GM19455 (cell line): Measurements from ENCODE around the gene COG6.

Source experiments
- ATAC-seq: cut with Tn5 transposase; IDR thresholded peaks from one replicate; pipeline ENCODE4 v1.9.1; 2021; ENCODE audit not compliant: unreplicated experiment

The COG6 gene

DNA sequence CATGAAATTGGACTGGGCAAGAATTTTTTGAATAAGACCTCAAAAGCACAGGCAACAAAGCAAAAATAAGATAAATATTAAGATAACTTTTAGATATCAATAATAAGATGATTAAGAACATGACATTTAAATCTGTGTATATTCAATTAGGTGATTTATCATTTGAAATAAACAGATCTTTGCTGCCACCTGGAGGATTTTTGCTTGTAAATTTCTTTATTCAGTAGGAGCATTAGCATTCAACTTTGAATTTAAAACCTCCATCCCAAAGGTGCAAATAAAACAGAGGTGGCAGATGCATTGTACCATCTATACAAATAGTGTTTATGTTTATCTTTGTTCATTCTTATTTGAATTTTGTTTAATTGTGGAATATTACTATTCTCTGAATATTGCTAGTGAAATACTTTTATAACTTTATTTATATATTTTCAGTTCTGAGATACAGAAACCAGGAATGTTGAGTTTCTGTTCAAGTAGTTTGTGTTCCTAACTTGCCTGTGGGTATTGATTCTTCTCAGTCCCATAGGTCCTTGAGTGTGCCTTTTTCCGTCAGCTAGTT lies 20.9 kb downstream of the COG6 start:
- ATAC-seq, result no peak

GRCh38 chr13:39682310-39682709 lies 26.8 kb downstream of the COG6 start:
- ATAC-seq, result peak; percentile 34

- ATAC-seq, result peak; percentile 82
Measured at GRCh38 chr13:39682788-39683187, 27.3 kb downstream of the COG6 start.

DNA sequence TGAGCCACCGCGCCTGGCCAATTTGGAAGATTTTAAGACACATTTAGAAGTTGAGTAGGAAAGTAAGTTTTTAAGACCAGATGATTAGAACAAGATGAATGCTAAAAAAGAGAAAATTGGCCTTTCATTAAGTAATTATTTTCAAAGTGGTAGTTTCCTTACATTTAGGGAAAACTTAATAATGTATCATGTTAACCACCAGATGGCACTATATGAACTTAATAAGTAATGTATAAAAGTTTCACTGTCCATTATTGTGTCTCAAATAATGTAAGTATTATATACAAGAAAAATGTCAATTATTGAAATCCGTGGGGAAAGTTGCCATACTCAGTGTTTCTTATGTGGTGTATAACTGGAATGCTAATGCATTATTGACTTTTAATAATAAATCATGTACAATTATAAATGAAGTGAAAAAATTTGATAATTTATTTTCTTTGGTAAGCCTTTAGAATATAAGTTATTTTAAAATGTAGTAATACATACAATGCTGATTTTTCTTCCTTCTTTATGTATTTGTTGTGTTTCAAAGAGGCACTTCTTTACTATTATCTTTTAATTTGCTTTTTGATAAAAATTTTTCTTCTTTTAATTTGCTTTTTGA lies 29.2 kb downstream of the COG6 start:
- ATAC-seq, result no peak

- no peak for ATAC-seq
Measured at GRCh38 chr13:39685652-39686051, 30.2 kb downstream of the COG6 start.

DNA sequence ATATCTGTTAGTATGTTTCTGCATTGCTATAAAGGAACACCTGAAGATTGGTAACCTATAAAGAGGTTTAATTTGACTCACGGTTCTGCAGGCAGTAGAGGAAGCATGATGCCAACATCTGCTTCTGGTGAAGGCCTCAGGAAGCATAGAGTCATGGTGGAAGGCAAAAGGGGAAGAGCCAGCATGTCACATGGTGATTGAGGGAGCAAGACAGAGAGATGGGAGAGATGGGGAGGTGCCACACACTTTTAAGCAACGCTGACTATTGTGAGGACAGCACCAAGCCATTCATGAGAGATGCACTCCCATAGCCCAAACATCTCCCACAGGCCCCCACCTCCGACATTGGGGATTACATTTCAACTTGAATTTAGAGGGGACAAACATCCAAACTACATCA lies 32.8 kb downstream of the COG6 start:
- ATAC-seq, result no peak

DNA sequence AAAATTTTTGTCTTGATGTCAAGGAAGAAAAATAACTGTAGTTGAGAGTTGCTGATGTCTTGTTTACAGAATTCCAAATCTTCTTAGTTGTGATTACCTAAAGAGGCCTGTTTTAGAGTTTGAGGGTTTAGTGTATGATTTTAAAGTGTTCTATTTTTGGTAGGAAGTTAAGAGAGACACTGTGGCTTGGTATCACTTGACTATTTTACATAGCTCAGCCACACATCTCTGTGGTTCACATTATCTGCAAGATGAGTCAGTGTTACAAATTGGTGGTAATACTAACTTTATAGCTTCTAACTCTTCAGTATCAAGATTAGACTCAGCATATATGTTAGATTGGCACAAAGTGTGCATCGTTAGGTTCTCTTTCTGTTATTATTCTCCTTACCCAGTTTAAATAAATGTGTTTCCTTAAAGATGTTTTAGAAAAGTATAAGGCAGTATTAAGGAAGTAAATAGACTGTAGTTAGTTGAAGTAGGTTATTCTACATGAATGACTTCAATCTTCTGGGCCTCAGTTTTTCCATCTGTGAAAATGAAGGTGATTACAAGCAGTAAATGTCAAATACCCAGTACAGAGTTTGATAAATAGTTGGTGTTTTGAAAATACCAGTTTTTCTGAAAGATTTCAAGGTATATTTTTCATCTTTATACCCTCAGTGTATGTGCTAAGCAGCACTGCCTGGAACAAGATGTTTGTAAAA lies 33.4 kb downstream of the COG6 start:
- peak; percentile 78 for ATAC-seq

- ATAC-seq, result no peak
Measured at GRCh38 chr13:39692660-39693438, 37.4 kb downstream of the COG6 start.

GRCh38 chr13:39699274-39699673 lies 43.8 kb downstream of the COG6 start:
- no peak for ATAC-seq

DNA sequence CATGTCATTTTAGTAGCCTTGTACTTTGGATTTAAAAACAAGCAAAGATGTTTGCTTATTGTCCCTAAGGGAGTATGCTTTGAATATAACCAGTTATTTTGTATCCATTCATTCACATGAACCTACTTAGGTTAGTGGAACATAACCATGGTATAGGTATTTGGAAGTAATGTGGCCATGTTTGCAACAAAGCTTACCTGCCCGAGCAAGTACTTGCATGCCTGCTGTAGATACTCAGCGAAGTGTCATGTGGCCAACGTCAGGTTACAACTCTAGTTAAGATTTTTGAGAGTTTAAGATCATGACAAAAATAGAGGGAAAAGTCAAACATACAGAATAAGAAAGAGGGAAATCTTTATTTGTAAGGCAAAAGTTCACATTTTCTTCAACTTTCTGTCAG lies 57.2 kb downstream of the COG6 start:
- ATAC-seq, result no peak

- ATAC-seq, result no peak
Measured at GRCh38 chr13:39729156-39729555, 73.7 kb downstream of the COG6 start.

DNA sequence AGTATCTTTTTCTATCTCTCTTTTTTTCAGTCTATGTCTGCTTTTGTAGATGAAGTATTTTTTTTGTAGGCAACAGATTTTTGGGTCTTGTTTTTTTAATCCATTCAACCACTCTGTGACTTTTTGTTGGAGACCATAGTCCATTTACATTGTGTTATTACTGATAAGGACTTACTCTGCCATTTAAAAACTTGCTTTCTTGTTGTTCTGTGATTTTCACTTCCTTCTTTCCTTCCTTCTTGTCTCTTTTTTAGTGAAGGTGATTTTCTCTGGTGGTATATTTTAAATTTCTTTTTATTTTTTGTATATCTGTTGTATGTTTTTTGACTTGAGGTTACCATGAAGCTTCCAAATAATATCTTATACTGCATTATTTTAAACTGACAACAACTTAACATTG lies 79.5 kb downstream of the COG6 start:
- no peak for ATAC-seq

- ATAC-seq, result no peak
Measured at GRCh38 chr13:39737047-39737446, 81.6 kb downstream of the COG6 start.

GRCh38 chr13:39740761-39741160 lies 85.3 kb downstream of the COG6 start:
- ATAC-seq, result no peak

GRCh38 chr13:39748961-39749360 lies 93.5 kb downstream of the COG6 start:
- ATAC-seq, result no peak

DNA sequence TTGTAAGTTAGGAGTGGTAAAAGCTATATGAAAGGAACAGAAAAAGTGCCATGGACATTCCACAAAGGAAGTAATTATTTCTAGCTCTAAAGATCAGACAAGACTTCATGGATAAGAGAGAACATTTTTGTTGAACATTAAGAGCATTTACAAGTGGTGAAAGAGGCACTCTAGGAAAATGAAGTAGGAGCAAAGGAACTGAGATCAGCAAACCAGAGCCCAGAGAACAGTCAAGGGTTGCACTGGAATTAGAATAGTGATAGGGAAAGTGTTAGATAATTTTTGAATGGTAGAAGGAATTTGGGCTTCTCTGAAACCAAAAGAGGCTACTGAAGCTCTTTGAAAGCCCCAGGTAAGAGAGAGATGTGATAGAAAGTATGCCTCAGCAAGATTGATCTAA lies 94.1 kb downstream of the COG6 start:
- no peak for ATAC-seq

GRCh38 chr13:39751805-39752204 lies 96.3 kb downstream of the COG6 start:
- no peak for ATAC-seq

GRCh38 chr13:39760521-39760920 lies 105.1 kb downstream of the COG6 start:
- peak; percentile 59 for ATAC-seq

GRCh38 chr13:39765801-39766463 lies 110.5 kb downstream of the COG6 start:
- no peak for ATAC-seq

GRCh38 chr13:39766464-39767158 lies 111.1 kb downstream of the COG6 start:
- no peak for ATAC-seq
